Stimulated activated CD8-positive, alpha-beta memory T cell treated with anti-CD3 and anti-CD28 coated beads, Interleukin-7, amount 100 ng/mL, for 4 hours (primary cell): Measurements from ENCODE around the gene UBA3.

ENCODE experiments used
- DNase-seq, 2 donors: peaks; one replicate each; pipeline ENCODE4 v3.0.0-alpha.2; 2020; ENCODE audit warnings: low read depth in 2 of 2

UBA3 gene

GRCh38 chr3:69099576-69099975 lies 19.4 kb upstream of the UBA3 start:
- DNase-seq: no peak

GRCh38 chr3:69097407-69098086 lies 17.4 kb upstream of the UBA3 start:
- no peak for DNase-seq

- DNase-seq: no peak
These were observed 16.1 kb upstream of the UBA3 start for GRCh38 chr3:69096299-69096698.

GRCh38 chr3:69095636-69096035 lies 15.5 kb upstream of the UBA3 start:
- no peak for DNase-seq

GRCh38 chr3:69094467-69095205 lies 14.5 kb upstream of the UBA3 start:
- no peak for DNase-seq

- no peak for DNase-seq
These were observed 11.9 kb upstream of the UBA3 start for GRCh38 chr3:69092030-69092516.

GRCh38 chr3:69091389-69092029 lies 11.3 kb upstream of the UBA3 start:
- DNase-seq: no peak

GRCh38 chr3:69090021-69090420 lies 9.9 kb upstream of the UBA3 start:
- no peak for DNase-seq

- no peak for DNase-seq
These were observed 7.9 kb upstream of the UBA3 start for GRCh38 chr3:69088063-69088462.

- DNase-seq: no peak
These were observed 7.0 kb upstream of the UBA3 start for GRCh38 chr3:69087030-69087791.

GRCh38 chr3:69085833-69086722 lies 5.9 kb upstream of the UBA3 start:
- peak; percentile 67 to 68 for DNase-seq

- DNase-seq: peak in 1 of 2 donors; percentile 19
These were observed 5.1 kb upstream of the UBA3 start for GRCh38 chr3:69085168-69085832.

- peak; percentile 84 to 87 for DNase-seq
These were observed 4.4 kb upstream of the UBA3 start, which contains the start of gene ARL6IP5 for GRCh38 chr3:69084326-69085167. ARL6IP5 (plus strand) TSS chr3:69084937; CDS start chr3:69085048, 111 bp downstream.

GRCh38 chr3:69082805-69083204 lies 2.6 kb upstream of the UBA3 start:
- peak; percentile 67 to 70 for DNase-seq

- no peak for DNase-seq
These were observed 2.2 kb upstream of the UBA3 start for GRCh38 chr3:69082361-69082760.

- no peak for DNase-seq
These were observed 1.6 kb upstream of the UBA3 start for GRCh38 chr3:69081583-69082262.

GRCh38 chr3:69079269-69080159 lies 651 bp downstream of the UBA3 start:
- no peak for DNase-seq

- DNase-seq: no peak
These were observed 7.2 kb downstream of the UBA3 start for GRCh38 chr3:69072928-69073327.
